WERI-Rb-1 (cell line): ENCODE results near the gene MBD1.
"Not testable (repeated sequence)": the region's sequence is repeated elsewhere in the genome, so short reads cannot be mapped to it uniquely, and the experiment has no call there.

ENCODE experiments used
- DNase-seq: peaks from one replicate; pipeline ENCODE4 v3.0.0-alpha.2; 2020
- H3K27ac ChIP-seq: fragments of 250-450 bp; sonication (Bioruptor Pico); 2 replicates; pipeline ENCODE4 v1.5.1; 2020; ENCODE audit warnings: mild to moderate bottlenecking, moderate library complexity
- H3K27me3 ChIP-seq: fragments of 250-450 bp; sonication (Bioruptor Pico); 2 replicates; pipeline ENCODE4 v1.5.1; 2021; ENCODE audit warnings: mild to moderate bottlenecking, low read depth, moderate library complexity; ENCODE audit not compliant: insufficient read depth, severe bottlenecking
- H3K36me3 ChIP-seq: fragments of 250-450 bp; sonication (Bioruptor Pico); 2 replicates; pipeline ENCODE4 v1.5.1; 2020; ENCODE audit warnings: mild to moderate bottlenecking, moderate library complexity
- H3K4me3 ChIP-seq: 2 replicates; pipeline ENCODE4 v1.5.1; 2011; ENCODE audit warnings: low read depth, mild to moderate bottlenecking, control low read depth, low read length
- H3K9me3 ChIP-seq: fragments of 250-450 bp; sonication (Bioruptor Pico); 2 replicates; pipeline ENCODE4 v1.5.1; 2021; ENCODE audit warnings: mild to moderate bottlenecking, moderate library complexity; ENCODE audit not compliant: severe bottlenecking
- TF ChIP-seq, protein P1 (sequence below): IDR thresholded peaks from 2 replicates; pipeline ENCODE4 v1.5.1; 2011; ENCODE audit warnings: low read depth, mild to moderate bottlenecking, control low read depth, inconsistent platforms, low read length

MBD1 gene

GRCh38 chr18:50313873-50314460 is 32.6 kb upstream of the MBD1 start:
- Histone ChIP-seq H3K9me3 (peaks cover 1% of the 10 kb centered on the region), H3K4me3 (no peak overlapping the region), H3K36me3 (no peaks in the 10 kb centered on the region), H3K27me3 (no peaks in the 10 kb centered on the region), H3K27ac (no peak overlapping the region)
- DNase-seq = no peak
- TF ChIP-seq, protein P1, sequence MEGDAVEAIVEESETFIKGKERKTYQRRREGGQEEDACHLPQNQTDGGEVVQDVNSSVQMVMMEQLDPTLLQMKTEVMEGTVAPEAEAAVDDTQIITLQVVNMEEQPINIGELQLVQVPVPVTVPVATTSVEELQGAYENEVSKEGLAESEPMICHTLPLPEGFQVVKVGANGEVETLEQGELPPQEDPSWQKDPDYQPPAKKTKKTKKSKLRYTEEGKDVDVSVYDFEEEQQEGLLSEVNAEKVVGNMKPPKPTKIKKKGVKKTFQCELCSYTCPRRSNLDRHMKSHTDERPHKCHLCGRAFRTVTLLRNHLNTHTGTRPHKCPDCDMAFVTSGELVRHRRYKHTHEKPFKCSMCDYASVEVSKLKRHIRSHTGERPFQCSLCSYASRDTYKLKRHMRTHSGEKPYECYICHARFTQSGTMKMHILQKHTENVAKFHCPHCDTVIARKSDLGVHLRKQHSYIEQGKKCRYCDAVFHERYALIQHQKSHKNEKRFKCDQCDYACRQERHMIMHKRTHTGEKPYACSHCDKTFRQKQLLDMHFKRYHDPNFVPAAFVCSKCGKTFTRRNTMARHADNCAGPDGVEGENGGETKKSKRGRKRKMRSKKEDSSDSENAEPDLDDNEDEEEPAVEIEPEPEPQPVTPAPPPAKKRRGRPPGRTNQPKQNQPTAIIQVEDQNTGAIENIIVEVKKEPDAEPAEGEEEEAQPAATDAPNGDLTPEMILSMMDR = no peak

- TF ChIP-seq, protein P1 = no peak
- DNase-seq = no peak
- H3K27me3 ChIP-seq = no peaks in the 10 kb centered on the region
- H3K36me3 ChIP-seq = no peaks in the 10 kb centered on the region
- peaks cover 3% of the 10 kb centered on the region for H3K9me3 ChIP-seq
- no peak overlapping the region for H3K27ac ChIP-seq
- H3K4me3 ChIP-seq = no peak overlapping the region
Observed at GRCh38 chr18:50313031-50313607, 31.8 kb upstream of the MBD1 start.

DNA sequence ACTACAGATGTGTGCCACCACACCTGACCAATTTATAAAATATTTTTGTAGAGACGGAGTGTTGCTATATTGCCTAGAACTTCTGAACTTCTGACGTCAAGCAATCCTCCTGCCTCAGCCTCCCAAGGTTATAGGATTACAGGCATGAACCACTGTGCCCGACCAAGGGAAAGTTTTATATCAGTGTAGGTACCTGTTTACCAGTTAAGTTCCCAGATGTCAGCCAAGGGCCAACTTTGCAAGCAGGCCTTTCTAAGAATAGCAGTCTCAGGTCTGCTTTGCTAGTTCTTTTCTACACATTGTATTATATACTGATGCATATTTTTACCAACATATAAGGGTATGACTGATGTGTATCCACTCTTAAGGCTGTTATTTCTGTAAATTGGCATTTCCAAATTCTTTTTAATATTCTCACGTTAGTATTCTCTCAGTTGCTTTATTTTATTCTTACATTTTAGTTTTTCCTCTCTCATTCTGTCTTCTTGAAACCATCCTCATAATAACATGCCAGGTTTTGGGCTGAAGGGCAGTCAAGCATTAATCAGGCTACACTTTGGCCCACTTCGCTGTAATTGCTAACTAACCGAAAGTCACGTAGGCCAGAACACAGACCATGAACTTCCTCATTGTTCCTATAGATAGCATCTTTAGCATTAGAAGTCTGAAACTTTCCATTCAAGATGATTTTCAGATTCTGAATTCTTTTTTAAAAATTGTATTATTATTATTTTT is 31.1 kb upstream of the MBD1 start:
- TF ChIP-seq, protein P1 = no peak
- no peak overlapping the region for H3K4me3 ChIP-seq
- H3K27me3 ChIP-seq = no peaks in the 10 kb centered on the region
- H3K9me3 ChIP-seq = peaks cover 3% of the 10 kb centered on the region
- H3K27ac ChIP-seq = no peak overlapping the region
- H3K36me3 ChIP-seq = no peaks in the 10 kb centered on the region
- no peak for DNase-seq

GRCh38 chr18:50311650-50312049 is 30.3 kb upstream of the MBD1 start:
- H3K36me3 ChIP-seq = no peaks in the 10 kb centered on the region
- no peak overlapping the region for H3K27ac ChIP-seq
- DNase-seq = no peak
- no peak overlapping the region for H3K4me3 ChIP-seq
- H3K27me3 ChIP-seq = no peaks in the 10 kb centered on the region
- H3K9me3 ChIP-seq = peaks cover 3% of the 10 kb centered on the region
- TF ChIP-seq, protein P1 = no peak

- TF ChIP-seq, protein P1 = no peak
- H3K4me3 ChIP-seq = no peak overlapping the region
- no peaks in the 10 kb centered on the region for H3K27me3 ChIP-seq
- no peak for DNase-seq
- H3K9me3 ChIP-seq = peaks cover 9% of the 10 kb centered on the region
- H3K36me3 ChIP-seq = no peaks in the 10 kb centered on the region
- no peak overlapping the region for H3K27ac ChIP-seq
Observed at GRCh38 chr18:50310080-50310479, 28.8 kb upstream of the MBD1 start.

- H3K9me3 ChIP-seq = peaks cover 14% of the 10 kb centered on the region
- not testable (repeated sequence) for DNase-seq, H3K27me3 ChIP-seq, H3K27ac ChIP-seq, H3K36me3 ChIP-seq, H3K4me3 ChIP-seq
Observed at GRCh38 chr18:50308851-50309250, 27.5 kb upstream of the MBD1 start.
